Endodermal cell (in vitro differentiated cells): ENCODE data around the gene CAMK2B. TPM values are rescaled to one million over a fixed set of nuclear protein-coding genes. Genes with fewer than 3 reads are reported as not detected.
A peak's percentile ranks its signal among the peaks of the same experiment; 100 is the strongest.

Experiments
- DNase-seq: peaks from one replicate; pipeline ENCODE4 v3.0.0-alpha.2; 2017
- H3K27ac ChIP-seq: 2 replicates; pipeline ENCODE4 v1.5.1; 2013; ENCODE audit warnings: mild to moderate bottlenecking, low read depth, low read length, moderate library complexity
- H3K27me3 ChIP-seq: 2 replicates; pipeline ENCODE4 v1.6.1; 2013; ENCODE audit warnings: mild to moderate bottlenecking, low read length, moderate library complexity; ENCODE audit not compliant: insufficient read depth, control insufficient read depth, poor library complexity, severe bottlenecking
- H3K36me3 ChIP-seq: 2 replicates; pipeline ENCODE4 v1.7.0; 2013; ENCODE audit warnings: mild to moderate bottlenecking, low read length, moderate library complexity; ENCODE audit not compliant: control insufficient read depth, insufficient read depth
- H3K4me1 ChIP-seq: one replicate; pipeline ENCODE4 v1.7.0; 2013; ENCODE audit warnings: low read length; ENCODE audit not compliant: control insufficient read depth, insufficient read depth
- H3K4me3 ChIP-seq: 2 replicates; pipeline ENCODE4 v1.5.1; 2013; ENCODE audit warnings: mild to moderate bottlenecking, low read length, moderate library complexity
- H3K9ac ChIP-seq: 2 replicates; pipeline ENCODE4 v1.6.1; 2013; ENCODE audit warnings: mild to moderate bottlenecking, low read length, moderate library complexity; ENCODE audit not compliant: poor library complexity, severe bottlenecking; ENCODE audit errors: extremely low read depth
- H3K9me3 ChIP-seq: 2 replicates; pipeline ENCODE4 v1.6.1; 2013; ENCODE audit warnings: mild to moderate bottlenecking, low read length, moderate library complexity; ENCODE audit not compliant: control insufficient read depth
- H3K27ac Mint-ChIP-seq: 2 replicates; pipeline ENCODE4 v1.8.0; 2020; ENCODE audit warnings: mixed read lengths
- H3K27me3 Mint-ChIP-seq: 2 replicates; pipeline ENCODE4 v1.8.0; 2021; ENCODE audit warnings: mild to moderate bottlenecking, mixed read lengths; ENCODE audit not compliant: insufficient read depth
- H3K36me3 Mint-ChIP-seq: 2 replicates; pipeline ENCODE4 v1.8.0; 2020; ENCODE audit warnings: low read depth, mixed read lengths
- H3K4me1 Mint-ChIP-seq: 2 replicates; pipeline ENCODE4 v1.8.0; 2020; ENCODE audit warnings: mixed read lengths
- H3K4me3 Mint-ChIP-seq: 2 replicates; pipeline ENCODE4 v1.8.0; 2020; ENCODE audit warnings: mild to moderate bottlenecking, moderate library complexity, mixed read lengths
- H3K9me3 Mint-ChIP-seq: 2 replicates; pipeline ENCODE4 v1.8.0; 2020; ENCODE audit warnings: mild to moderate bottlenecking, mixed read lengths
- CTCF ChIP-seq: fragments of 200-600 bp; sonication (generic); conservative IDR thresholded peaks from 2 replicates; pipeline ENCODE4 v1.5.0; 2021; ENCODE audit warnings: antibody characterized with exemption, mild to moderate bottlenecking
- whole genome bisulfite sequencing, 2 experiments: methylation state at CpG; one replicate each; pipeline versions ENCODE4 v1.1.5 to v1.1.7; 2013; ENCODE audit warnings: missing lambda C conversion rate in 2 of 2, mixed read lengths in 1 of 2; ENCODE audit not compliant: insufficient coverage in 1 of 2, insufficient read length in 1 of 2; 5-methylcytosine and 5-hydroxymethylcytosine counted together
- total RNA-seq, 2 donors: library from RNA; stranded (reverse); fragmentation: NEBNext Ultra II Directional in 1 of 2; extraction: Animal tissue kit (Norgen Biotek cat#: 25700) in 1 of 2; gene quantifications; 2 replicates in 1 of 2; 3 replicates in 1 of 2; pipeline ENCODE4 v1.2.1, GENCODE V29; 2021

CAMK2B gene
- total RNA-seq, 2 donors from 2014 or later, result 0.26 TPM; not detected in 1

GRCh38 chr7:44277851-44278250 is 47.5 kb downstream of the CAMK2B start:
- 88 to 100% methylated on average over 4 to 8 of the region's 8 CpGs for WGBS, 2 experiments
- DNase-seq, result peak; percentile 41

GRCh38 chr7:44277391-44277790 is 48.0 kb downstream of the CAMK2B start:
- no peak overlapping the region for H3K9ac ChIP-seq
- Mint-ChIP-seq H3K27ac (no peak overlapping the region), H3K36me3 (no peaks in the 10 kb centered on the region), H3K4me3 (no peak overlapping the region), H3K9me3 (no peaks in the 10 kb centered on the region), H3K4me1 (peaks cover 3% of the 10 kb centered on the region), H3K27me3 (peaks cover 7% of the 10 kb centered on the region)
- 94 to 98% methylated on average over 8 to 11 of the region's 11 CpGs for WGBS, 2 experiments
- no peak for TF ChIP-seq CTCF
- no peaks in the 10 kb centered on the region for H3K36me3 ChIP-seq
- DNase-seq, result peak; percentile 42
- no peak overlapping the region for H3K4me3 ChIP-seq
- no peaks in the 10 kb centered on the region for H3K4me1 ChIP-seq
- H3K27me3 ChIP-seq, result no peaks in the 10 kb centered on the region
- H3K27ac ChIP-seq, result no peak overlapping the region
- H3K9me3 ChIP-seq, result no peaks in the 10 kb centered on the region

More at GRCh38 chr7:44277851-44278250, 47.5 kb downstream of the CAMK2B start:
- H3K27me3 Mint-ChIP-seq, result peaks cover 7% of the 10 kb centered on the region
- no peak overlapping the region for H3K27ac Mint-ChIP-seq
- Histone ChIP-seq H3K4me3 (no peak overlapping the region), H3K27ac (no peak overlapping the region), H3K27me3 (no peaks in the 10 kb centered on the region), H3K9ac (no peak overlapping the region), H3K4me1 (no peaks in the 10 kb centered on the region), H3K9me3 (no peaks in the 10 kb centered on the region), H3K36me3 (no peaks in the 10 kb centered on the region)
- H3K9me3 Mint-ChIP-seq, result no peaks in the 10 kb centered on the region
- H3K4me3 Mint-ChIP-seq, result no peak overlapping the region
- H3K36me3 Mint-ChIP-seq, result no peaks in the 10 kb centered on the region
- TF ChIP-seq CTCF, result no peak
- peaks cover 3% of the 10 kb centered on the region for H3K4me1 Mint-ChIP-seq

GRCh38 chr7:44276571-44277221 is 48.7 kb downstream of the CAMK2B start:
- Histone ChIP-seq H3K9me3 (no peaks in the 10 kb centered on the region), H3K36me3 (no peaks in the 10 kb centered on the region), H3K9ac (no peak overlapping the region), H3K27me3 (no peaks in the 10 kb centered on the region), H3K4me1 (no peaks in the 10 kb centered on the region), H3K4me3 (no peak overlapping the region), H3K27ac (no peak overlapping the region)
- H3K4me1 Mint-ChIP-seq, result peaks cover 3% of the 10 kb centered on the region
- H3K9me3 Mint-ChIP-seq, result no peaks in the 10 kb centered on the region
- H3K36me3 Mint-ChIP-seq, result no peaks in the 10 kb centered on the region
- H3K4me3 Mint-ChIP-seq, result peak overlapping the region; percentile 37
- WGBS, 2 experiments, result 92 to 96% methylated on average over 10 to 20 of the region's 20 CpGs
- H3K27me3 Mint-ChIP-seq, result peaks cover 7% of the 10 kb centered on the region
- peak; percentile 24 for DNase-seq
- no peak overlapping the region for H3K27ac Mint-ChIP-seq
- no peak for TF ChIP-seq CTCF
